CD4-positive, alpha-beta T cell treated with Interleukin-15 for 4 hours (primary cell): ENCODE results near the gene SPATA13.

ENCODE experiments used
- DNase-seq: peaks from one replicate; pipeline ENCODE4 v3.0.0-alpha.2; 2020; ENCODE audit warnings: low spot score

SPATA13 gene

GRCh38 chr13:24141333-24141910 is 19.1 kb upstream of the SPATA13 start:
- no peak for DNase-seq

DNA sequence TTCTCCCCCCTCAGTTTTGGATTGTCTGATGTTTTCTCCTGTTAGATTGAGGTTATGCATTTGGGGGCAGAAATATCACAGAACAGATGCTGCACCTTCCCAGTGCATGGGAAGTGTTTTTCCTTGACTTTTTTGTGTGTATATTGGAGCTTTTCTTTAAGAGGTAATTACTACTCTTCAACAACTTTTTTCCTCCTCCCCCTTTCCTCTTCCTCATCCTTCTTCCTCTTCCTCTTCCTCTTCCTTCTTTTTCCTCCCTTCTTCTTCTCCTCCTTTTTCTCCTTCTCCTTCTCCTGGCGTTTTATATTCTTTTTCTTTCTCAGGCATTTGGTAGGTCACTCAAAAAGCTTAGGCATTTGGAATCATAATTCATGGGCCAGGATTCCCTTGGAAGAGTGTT is 18.1 kb upstream of the SPATA13 start:
- no peak for DNase-seq

- no peak for DNase-seq
These were observed 17.6 kb upstream of the SPATA13 start for GRCh38 chr13:24142886-24143285.

DNA sequence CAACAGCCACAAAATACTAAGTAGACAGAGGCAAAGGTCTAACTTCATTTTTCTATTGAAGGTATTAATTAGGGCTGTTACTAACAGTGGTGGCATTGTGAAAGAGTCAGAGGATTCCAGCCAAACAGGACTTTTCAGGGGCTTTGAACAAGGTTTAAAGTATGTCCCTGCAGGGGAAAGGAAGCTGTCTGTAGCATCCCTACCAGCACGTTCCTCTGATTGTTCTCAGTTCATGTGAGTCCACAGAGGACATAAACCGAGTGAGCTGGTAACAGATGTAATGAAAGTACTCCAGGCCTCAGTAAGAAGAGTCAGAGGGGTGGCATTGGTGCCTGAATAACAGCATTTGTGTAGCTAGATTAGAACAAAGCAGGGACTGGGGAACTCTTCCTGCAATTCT is 15.3 kb upstream of the SPATA13 start:
- DNase-seq: no peak

DNA sequence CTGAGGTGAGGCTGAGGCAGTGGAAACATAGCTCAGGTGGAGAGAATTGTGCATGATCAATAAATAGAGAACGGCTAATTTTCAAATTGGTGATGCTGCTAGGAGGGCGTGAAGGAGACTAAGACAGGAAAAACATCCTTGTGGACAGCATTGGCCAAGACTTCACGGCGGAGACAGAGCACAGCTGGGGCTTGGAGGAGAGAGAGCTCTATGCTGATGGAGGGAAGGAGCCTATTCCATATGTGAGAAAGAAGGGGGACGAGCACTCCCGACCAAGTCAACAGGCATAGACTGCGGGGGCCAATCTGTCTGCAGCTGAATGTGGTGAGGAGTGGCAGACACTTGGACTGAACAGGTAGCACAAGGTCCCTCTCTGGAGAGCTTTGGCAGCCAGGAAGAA is 14.8 kb upstream of the SPATA13 start:
- no peak for DNase-seq

DNA sequence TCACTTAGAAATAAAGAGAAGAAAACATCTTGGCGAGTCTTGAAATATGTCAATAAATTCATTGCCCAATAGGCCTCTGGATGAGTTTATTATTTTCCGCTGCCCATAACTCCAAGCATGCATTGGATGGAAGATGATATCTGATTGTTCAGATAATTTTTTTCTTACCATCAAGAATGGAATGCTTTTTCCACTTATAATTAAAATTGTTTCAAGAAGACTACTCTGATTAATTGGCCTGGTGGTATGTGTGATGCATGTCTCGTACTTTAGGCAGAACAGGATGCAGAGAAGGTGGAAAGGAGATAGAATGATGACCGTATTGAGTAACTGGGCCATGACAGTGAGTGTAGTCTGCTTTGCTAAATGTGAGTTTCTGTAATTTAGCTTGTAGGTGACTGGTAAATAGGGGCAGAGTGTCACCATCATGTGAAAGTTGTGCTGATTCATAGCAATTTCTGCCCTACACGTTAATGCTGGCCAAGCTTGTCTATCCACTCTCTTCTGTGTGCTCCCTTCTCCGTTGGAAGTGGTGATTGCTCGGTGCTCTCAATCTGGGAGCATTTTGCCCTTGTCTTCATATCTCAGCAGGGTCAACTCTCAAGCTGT is 13.5 kb upstream of the SPATA13 start:
- DNase-seq: no peak

GRCh38 chr13:24147570-24147963 is 13.0 kb upstream of the SPATA13 start:
- no peak for DNase-seq

DNA sequence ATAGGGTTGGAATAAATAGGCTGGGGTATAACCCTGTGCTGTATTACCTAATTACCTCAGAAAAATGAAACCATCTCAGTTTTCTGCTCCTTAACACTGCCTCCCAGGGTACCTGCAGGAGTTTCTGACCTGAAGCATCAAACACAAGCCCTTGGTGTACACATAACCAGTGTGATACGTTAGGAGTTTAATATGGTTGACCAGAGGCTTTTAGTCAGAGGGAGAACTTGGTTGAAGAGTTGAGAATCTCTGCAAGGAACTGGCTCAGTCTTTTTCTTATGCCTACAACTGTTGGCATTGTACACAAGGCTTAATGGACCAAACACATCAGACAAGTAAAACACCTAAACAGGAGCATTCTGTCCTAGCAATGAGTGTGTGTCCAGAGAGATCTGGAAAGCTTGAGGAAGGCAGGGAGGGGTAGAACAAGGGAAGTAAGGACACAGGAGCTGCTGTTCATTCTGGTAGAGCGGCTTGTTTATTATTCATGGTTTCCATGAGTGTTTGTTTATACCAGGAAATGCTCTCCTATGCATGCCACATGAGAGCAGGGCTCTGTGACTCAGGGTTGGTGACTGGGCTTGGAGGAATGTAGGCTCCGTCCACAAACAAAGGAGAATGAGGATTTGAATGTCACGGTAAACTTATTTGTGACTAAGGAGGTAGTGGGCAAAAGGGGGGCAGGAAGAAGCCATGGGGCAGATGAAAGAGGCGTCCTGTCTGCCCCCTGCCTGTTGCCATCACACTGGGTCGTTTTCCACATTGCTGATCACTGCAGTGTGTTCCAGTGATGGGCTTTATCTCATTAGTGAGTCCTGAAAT is 11.9 kb upstream of the SPATA13 start:
- DNase-seq: no peak

DNA sequence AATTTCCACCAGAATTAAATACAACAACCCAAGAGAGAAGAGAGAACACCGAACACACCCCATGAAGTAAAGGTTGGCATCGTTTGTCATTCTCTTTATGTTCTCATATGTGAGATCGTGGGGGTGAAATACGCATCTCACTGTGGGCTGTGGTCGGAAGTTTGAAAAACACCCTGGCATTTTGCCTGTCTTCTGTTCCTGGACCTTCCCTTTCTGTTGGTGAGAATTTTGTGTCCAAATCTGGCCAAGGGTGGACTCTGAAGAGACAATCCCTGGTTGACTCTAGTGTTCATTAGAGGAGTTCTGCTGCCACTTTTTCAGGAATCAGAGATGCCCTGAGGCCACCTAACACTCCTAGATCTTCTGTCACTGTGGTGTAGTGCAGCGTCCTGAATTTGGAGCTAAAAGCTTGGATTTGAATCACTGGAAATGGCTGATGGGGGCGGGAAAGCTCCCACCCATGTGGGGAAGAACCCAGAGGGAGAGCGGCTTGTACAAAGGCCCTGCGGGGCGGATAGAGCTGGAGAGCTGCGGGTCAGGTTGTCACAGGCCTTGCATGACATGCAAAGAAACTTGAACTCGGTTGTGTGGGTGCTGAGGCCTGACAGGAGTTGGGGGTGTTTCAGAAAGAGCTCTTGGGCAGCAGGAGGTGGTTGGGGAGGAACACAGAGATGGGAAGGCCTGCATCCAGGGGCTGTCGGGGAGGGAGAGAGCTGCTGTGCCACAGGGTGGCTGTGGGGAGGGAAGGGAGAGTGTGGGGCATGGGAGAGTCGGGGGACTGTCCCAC is 11.1 kb upstream of the SPATA13 start:
- DNase-seq: no peak

- no peak for DNase-seq
These were observed 9.9 kb upstream of the SPATA13 start for GRCh38 chr13:24150572-24150971.

DNA sequence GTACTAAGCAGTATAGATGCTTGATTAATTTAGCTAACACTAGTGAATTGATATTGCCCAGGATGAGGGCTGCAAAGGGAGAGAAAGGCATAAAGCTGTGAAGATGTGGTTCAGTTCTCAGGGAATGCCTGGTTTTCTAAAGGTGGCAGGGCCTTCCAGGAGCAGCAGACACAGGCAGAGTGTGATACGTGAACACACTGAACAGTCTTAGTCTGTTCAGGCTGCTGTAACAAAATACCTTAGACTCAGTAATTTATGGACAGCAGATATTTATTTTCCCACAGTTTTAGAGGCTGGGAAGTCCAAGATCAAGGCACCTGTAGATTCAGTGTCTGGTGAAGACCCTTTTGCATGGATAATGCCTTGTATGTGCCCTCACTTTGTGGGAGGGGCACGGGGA is 8.7 kb upstream of the SPATA13 start:
- no peak for DNase-seq

DNA sequence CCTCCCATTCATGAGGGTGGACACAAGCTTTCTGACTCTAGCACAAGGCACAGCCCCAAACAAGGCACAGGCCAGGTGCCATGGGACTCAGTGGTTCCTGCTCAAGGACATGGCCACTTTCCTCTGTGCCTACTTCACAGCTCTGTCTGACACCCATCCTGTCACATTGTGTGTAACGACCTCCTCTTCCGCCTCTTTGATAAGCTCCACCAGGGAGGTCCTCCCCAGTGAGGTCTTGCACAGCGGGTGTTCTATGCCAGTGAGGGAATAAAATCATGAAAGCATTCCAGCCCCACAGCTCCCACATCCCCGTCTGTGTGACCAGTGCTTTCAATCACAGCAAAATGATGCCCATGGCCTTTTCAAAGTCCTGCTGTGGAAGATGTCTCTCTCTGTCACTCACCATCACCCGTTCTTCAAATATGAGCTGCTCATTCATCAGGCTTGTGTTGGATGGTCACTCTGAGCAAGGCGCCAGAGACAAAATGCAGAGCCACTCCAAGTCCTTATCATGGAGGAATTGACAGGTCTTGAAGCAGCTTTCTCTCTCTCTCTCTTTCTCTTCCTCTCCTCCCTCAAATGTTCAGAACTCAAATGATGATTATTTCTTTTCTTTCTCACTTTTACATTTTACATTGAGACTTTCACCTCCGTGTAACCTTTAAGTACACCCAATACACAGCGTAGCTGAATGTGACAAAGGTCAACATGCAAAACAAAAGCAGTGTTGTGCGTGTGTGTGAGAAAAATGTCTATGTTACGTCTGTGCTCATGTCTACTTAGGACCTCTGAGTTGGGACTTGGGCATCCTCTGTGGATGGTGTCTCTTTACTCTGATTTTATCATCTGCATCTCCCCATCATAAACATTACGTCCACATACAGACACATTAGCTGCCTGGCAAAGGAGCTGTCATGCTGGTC is 8.0 kb upstream of the SPATA13 start:
- DNase-seq: no peak

DNA sequence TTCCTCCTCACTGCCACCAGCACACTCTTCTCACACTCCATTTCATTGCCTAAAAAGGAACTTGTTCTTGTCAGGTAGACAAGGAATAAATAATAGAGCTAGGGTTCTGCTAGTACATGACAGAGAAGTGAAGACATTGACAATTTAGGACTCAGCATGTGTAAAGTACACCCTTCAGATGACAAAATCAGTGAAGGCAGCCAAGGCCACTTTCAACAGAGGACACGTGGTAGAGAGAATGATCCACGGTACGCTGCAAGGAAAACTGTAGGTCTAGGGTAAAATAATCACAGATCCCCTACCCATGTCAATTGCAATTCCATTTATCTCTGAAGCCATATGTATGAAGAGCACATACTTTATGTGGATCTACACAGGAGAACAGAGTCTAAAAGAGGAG is 7.2 kb upstream of the SPATA13 start:
- DNase-seq: no peak

GRCh38 chr13:24153979-24154701 is 6.4 kb upstream of the SPATA13 start:
- no peak for DNase-seq

- no peak for DNase-seq
These were observed 1.2 kb upstream of the SPATA13 start for GRCh38 chr13:24159357-24159756.

DNA sequence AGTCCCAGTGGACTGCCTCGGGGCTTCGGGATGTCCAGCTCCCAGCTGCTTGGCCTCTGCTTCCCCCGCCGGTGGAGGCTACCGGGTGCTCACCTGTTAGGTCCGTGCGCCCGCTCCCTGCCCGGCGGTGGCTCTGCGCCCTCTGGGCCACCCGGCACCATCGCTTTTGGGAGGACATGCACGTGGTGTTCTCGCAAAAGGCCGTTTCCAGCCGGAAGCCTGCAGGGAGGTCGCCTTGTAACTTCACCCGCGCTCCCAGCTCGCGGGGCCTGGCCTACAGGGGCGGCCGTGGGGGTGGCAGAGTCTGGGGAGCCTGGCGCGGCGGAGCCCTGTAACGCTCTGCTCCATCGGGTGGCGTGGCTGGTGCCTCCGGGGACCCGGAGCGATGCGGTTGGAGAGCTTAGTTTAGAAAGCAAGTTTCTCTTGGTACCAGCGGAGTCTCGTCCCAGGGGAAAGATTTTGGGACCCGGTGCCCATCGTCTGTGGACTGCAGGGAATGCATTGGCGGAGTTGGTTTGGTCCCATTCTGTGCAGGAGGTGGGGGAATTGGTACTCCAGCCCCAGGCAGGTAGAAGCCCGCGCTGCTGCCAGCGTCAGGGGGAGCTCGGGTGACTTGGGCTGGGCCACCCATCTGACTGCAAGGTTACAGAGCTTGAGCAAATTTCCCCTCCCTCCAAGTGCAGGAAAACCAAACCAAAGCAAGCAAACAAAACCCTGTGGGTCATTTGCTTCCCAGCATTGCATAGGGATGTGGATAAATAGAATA is 673 bp downstream of the SPATA13 start:
- DNase-seq: peak; percentile 19

DNA sequence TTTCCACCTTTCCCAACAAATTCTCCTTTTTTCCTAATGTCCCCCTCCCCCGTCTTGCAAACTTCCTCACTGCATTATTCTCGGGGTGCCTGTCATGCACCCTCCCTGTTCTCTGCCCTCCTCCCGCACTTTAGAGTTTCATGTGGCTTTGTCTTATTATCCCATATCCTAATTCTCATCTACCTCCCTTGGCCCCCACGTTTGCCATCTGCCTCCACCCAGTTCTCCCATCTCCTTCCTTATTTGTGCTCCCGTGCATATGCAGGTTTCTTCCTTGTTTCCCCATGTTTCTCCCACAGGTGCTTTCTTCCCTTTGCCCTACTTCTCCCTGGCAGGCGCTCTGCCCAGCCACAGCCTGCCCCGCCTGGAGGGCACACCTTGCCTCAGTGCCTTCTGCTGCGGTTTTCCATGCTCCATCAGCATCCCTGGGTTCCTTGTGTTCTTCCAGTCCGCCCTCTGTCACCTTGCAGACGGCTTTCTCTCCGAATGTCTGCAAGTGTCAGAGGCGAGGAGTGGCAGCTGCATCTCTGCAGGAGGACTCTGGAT is 1.5 kb downstream of the SPATA13 start:
- DNase-seq: no peak

- no peak for DNase-seq
These were observed 2.1 kb downstream of the SPATA13 start for GRCh38 chr13:24162604-24163003.

DNA sequence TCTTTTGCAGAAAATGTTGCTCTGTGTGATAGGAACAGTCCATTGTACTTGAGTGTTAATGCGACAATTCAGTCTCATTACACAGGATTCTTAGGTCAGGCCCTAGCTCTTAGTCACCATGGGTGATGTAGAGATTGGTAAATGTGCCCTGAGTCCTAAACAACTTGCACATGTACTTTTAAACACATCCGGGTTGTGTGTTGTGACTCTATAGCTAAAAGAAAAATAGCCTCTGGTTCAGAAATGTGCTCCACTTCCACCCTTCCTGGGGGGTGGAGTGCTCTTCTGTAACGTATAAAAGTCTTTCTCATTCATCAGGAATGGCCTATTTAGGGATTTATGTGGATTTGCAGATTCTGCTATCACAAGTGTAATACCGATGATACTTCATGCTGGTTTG is 5.2 kb downstream of the SPATA13 start:
- DNase-seq: no peak

DNA sequence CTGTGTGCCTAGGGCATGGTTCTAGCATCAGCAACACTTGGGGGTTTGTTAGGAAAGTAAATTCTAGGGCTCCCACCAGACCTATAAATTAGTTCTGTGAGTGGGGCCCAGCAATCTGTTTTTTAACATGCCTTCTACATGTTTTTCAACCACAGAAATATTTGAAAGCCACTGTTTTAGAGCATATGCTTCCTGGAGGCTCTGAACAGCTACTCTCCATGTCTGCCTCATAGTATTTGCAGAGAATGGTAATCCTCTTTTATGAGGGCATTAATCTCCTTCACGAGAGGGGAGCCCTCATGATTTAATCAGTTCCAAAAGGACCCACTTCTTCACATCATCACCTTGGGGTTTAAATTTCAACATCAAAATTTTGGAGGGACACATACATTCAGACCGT is 6.0 kb downstream of the SPATA13 start:
- no peak for DNase-seq
